ENCODE results near the gene SLC4A4.

DNA sequence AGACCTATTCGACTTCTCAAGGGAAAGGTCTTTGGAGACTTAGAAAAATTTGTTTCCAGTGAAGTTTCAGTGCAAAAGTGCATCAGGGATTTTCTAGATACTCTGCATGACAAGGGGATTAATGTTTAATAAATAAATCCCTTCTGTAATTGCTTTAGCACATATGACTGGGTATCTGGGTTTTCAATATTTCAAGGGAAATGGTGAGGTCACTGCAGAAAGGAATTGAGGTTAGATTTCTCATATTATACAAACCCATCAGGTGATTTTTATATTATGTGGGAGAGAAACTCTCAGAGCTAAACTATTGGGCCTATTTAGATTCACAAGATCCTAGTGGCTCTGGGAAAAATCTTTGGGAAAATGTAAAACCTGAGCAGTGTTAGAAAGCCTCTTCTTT is 48.3 kb upstream of the SLC4A4 start:
- TF ChIP-seq, protein P1, sequence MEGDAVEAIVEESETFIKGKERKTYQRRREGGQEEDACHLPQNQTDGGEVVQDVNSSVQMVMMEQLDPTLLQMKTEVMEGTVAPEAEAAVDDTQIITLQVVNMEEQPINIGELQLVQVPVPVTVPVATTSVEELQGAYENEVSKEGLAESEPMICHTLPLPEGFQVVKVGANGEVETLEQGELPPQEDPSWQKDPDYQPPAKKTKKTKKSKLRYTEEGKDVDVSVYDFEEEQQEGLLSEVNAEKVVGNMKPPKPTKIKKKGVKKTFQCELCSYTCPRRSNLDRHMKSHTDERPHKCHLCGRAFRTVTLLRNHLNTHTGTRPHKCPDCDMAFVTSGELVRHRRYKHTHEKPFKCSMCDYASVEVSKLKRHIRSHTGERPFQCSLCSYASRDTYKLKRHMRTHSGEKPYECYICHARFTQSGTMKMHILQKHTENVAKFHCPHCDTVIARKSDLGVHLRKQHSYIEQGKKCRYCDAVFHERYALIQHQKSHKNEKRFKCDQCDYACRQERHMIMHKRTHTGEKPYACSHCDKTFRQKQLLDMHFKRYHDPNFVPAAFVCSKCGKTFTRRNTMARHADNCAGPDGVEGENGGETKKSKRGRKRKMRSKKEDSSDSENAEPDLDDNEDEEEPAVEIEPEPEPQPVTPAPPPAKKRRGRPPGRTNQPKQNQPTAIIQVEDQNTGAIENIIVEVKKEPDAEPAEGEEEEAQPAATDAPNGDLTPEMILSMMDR (IDR thresholded peaks at IDR 0.05) = no peak
- no peak for TF ChIP-seq POLR2A (IDR thresholded peaks at IDR 0.05)

Measured in vagina (tissue), 2 donors.